ENCODE results near the gene ACBD4. TPM values are rescaled to one million over a fixed set of nuclear protein-coding genes. Genes with fewer than 3 reads are reported as not detected.
A peak's percentile ranks its signal among the peaks of the same experiment; 100 is the strongest.

ACBD4 gene
- total RNA-seq, 1 donor from 2014 or later: 5.6 TPM

DNA sequence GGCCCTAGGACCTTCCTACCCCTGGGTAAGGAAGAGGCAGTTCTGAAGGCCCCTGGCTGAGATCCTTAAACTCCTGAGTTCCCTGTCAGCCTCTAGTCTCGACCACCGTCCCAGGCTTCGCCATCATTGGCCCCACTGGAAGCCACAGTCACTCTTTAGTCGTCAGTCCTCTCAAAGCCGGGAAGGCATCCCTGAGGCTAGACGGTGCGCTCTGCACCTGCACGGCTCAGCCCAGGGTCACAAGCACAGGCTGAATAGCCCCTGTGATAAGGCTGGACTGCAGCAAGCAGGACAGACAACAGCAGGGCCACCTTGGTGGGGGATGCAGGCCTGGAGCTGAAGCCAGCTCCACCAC lies 9.5 kb downstream of the ACBD4 start:
- Mint-ChIP-seq H3K4me1 (ENCODE audit: low read depth) (peaks cover 15% of the 10 kb centered on the region), H3K27me3 (ENCODE audit: low read depth) (no peaks in the 10 kb centered on the region), H3K36me3 (ENCODE audit: low read depth) (peaks cover 4% of the 10 kb centered on the region), H3K9me3 (ENCODE audit: low read depth) (no peaks in the 10 kb centered on the region), H3K4me3 (ENCODE audit: unreplicated experiment) (no peak overlapping the region), H3K27ac (ENCODE audit: unreplicated experiment) (no peak overlapping the region)
- peak; percentile 75 for DNase-seq (ENCODE audit: low spot score)
- TF ChIP-seq CTCF (IDR thresholded peaks at IDR 0.05): no peak

DNA sequence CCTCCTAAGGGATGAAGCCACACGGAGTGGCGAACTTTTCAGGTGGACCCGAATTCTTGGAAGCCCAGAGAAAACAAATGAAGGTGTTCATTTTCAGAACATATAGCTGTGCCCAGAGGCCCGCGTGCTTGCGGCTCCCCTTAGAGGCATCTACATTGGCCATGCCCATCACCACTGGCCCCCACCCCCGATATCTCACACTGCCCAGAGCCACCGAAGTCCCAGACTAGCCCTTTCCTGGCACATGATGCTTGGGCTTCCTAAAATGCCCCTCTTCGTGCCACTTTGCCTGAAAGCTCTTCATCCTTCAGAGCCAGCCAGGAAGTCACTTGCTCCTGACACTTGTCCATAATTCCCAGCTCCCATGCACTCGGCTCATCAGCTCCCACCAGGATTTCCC lies 10.7 kb downstream of the ACBD4 start:
- no peak overlapping the region for H3K27ac Mint-ChIP-seq (ENCODE audit: unreplicated experiment)
- peak; percentile 64 for DNase-seq (ENCODE audit: low spot score)
- no peaks in the 10 kb centered on the region for H3K9me3 Mint-ChIP-seq (ENCODE audit: low read depth)
- no peaks in the 10 kb centered on the region for H3K27me3 Mint-ChIP-seq (ENCODE audit: low read depth)
- TF ChIP-seq CTCF (IDR thresholded peaks at IDR 0.05): no peak
- H3K36me3 Mint-ChIP-seq (ENCODE audit: low read depth): peaks cover 4% of the 10 kb centered on the region
- H3K4me3 Mint-ChIP-seq (ENCODE audit: unreplicated experiment): peak overlapping the region; percentile 89
- H3K4me1 Mint-ChIP-seq (ENCODE audit: low read depth): peaks cover 20% of the 10 kb centered on the region

GRCh38 chr17:45146592-45146889 lies 11.1 kb downstream of the ACBD4 start:
- TF ChIP-seq CTCF (IDR thresholded peaks at IDR 0.05): no peak
- no peaks in the 10 kb centered on the region for H3K9me3 Mint-ChIP-seq (ENCODE audit: low read depth)
- peak overlapping the region; percentile 89 for H3K4me3 Mint-ChIP-seq (ENCODE audit: unreplicated experiment)
- H3K27ac Mint-ChIP-seq (ENCODE audit: unreplicated experiment): peak overlapping the region; percentile 99
- H3K27me3 Mint-ChIP-seq (ENCODE audit: low read depth): no peaks in the 10 kb centered on the region
- peaks cover 4% of the 10 kb centered on the region for H3K36me3 Mint-ChIP-seq (ENCODE audit: low read depth)
- peaks cover 24% of the 10 kb centered on the region for H3K4me1 Mint-ChIP-seq (ENCODE audit: low read depth)
- no peak for DNase-seq (ENCODE audit: low spot score)

DNA sequence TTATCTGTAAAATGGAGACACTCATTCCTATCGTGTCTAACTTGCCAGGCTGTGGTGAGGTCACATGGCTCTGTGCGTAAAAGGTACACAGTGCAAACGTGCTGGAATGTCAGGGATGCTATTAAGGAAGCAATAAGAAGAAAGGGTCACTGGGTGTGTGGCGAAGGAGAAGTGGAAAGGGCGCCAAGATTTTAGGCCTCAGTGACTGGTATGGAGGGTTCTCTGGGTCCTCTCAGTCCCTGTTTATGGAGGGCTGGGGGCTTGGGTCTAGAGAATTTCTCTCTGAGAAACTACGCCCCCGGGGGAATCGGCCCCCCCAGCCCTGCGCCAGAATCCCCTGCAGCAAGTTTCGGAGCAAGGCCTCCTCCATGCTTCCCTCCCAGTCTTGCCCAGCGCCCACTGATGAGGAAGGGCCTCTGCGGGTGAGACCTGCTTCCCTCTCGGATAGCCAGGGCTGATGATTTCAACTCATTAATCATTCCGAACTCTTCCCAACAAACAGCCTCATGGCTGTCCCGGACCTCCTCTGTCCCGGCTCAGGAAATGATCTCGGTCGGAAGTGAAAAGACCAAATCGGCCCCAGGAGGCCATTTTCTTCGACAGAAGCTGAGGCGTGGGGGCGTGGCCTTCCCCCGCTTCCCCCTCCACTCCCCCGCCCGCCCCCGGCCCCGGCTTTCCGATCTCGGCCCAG lies 11.5 kb downstream of the ACBD4 start:
- H3K4me1 Mint-ChIP-seq (ENCODE audit: low read depth): peaks cover 28% of the 10 kb centered on the region
- no peaks in the 10 kb centered on the region for H3K27me3 Mint-ChIP-seq (ENCODE audit: low read depth)
- TF ChIP-seq CTCF (IDR thresholded peaks at IDR 0.05): no peak
- peak overlapping the region; percentile 89 for H3K4me3 Mint-ChIP-seq (ENCODE audit: unreplicated experiment)
- H3K36me3 Mint-ChIP-seq (ENCODE audit: low read depth): peaks cover 4% of the 10 kb centered on the region
- H3K27ac Mint-ChIP-seq (ENCODE audit: unreplicated experiment): peak overlapping the region; percentile 99
- peak; percentile 60 for DNase-seq (ENCODE audit: low spot score)
- no peaks in the 10 kb centered on the region for H3K9me3 Mint-ChIP-seq (ENCODE audit: low read depth)

DNA sequence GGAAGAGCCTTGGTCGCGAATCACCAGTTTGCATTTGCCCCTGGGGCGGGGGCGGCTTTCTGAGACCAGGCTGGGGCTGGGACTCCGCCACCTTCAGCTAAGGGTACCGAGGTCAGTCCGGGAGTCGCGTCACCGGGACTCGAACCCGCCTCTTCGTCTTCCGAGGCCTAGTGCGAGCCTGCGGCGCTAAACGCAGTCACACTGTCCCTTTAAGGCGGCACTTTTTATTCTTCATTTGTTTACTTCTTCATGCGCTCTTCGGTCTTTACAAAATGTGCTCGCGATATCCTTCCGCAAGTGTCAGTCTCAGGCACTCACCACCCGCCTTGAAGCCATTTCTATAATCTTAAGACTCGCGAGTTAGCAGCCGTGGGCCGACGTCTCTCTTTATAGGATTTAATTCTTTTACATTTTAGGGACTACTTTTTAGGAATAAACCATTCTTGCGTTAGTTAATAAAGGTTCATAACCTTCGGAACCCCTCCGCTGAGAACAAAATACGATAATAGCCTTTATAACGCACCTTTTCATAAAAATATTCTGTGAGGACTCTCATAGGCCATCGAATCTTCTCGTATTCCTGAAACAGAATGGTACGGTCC lies 12.2 kb downstream of the ACBD4 start:
- DNase-seq (ENCODE audit: low spot score): peak; percentile 92
- Mint-ChIP-seq H3K4me1 (ENCODE audit: low read depth) (peaks cover 29% of the 10 kb centered on the region), H3K4me3 (ENCODE audit: unreplicated experiment) (peak overlapping the region; percentile 89), H3K27ac (ENCODE audit: unreplicated experiment) (peak overlapping the region; percentile 99), H3K27me3 (ENCODE audit: low read depth) (no peaks in the 10 kb centered on the region), H3K9me3 (ENCODE audit: low read depth) (no peaks in the 10 kb centered on the region), H3K36me3 (ENCODE audit: low read depth) (peaks cover 4% of the 10 kb centered on the region)
- no peak for TF ChIP-seq CTCF (IDR thresholded peaks at IDR 0.05)

Data from chondrocyte (in vitro differentiated cells).